MM.1S (cell line): ENCODE measurements around the gene CLASP1.

Experiments used
- DNase-seq: peaks from one replicate; pipeline ENCODE4 v3.0.0-alpha.2; 2015
- H2AFZ ChIP-seq: fragments of 300-600 bp; sonication (generic); 2 replicates; pipeline ENCODE4 v1.6.0; 2016; ENCODE audit warnings: antibody characterized with exemption, low read length
- H3F3A ChIP-seq: fragments of 300-600 bp; sonication (generic); 2 replicates; pipeline ENCODE4 v1.6.1; 2016; ENCODE audit warnings: mild to moderate bottlenecking, antibody characterized with exemption, low read length, moderate library complexity, mixed read lengths; ENCODE audit not compliant: insufficient read depth
- H3K27ac ChIP-seq: fragments of 300-600 bp; sonication (generic); 2 replicates; pipeline ENCODE4 v1.5.1; 2016; ENCODE audit warnings: mild to moderate bottlenecking, low read length
- H3K27me3 ChIP-seq: fragments of 300-600 bp; sonication (generic); replicated peaks from 2 replicates; pipeline ENCODE4 v1.6.0; 2016; ENCODE audit warnings: low read length; ENCODE audit not compliant: insufficient read depth
- H3K36me3 ChIP-seq: fragments of 300-600 bp; sonication (generic); replicated peaks from 2 replicates; pipeline ENCODE4 v1.6.1; 2016; ENCODE audit warnings: mild to moderate bottlenecking, low read length, mixed read lengths; ENCODE audit not compliant: insufficient read depth
- H3K4me1 ChIP-seq: fragments of 300-600 bp; sonication (generic); 2 replicates; pipeline ENCODE4 v1.6.1; 2016; ENCODE audit warnings: low read length, mixed read lengths
- H3K4me2 ChIP-seq: fragments of 300-600 bp; sonication (generic); 2 replicates; pipeline ENCODE4 v1.6.0; 2016; ENCODE audit warnings: low read depth, low read length
- H3K4me3 ChIP-seq: fragments of 300-600 bp; sonication (generic); 2 replicates; pipeline ENCODE4 v1.5.1; 2016; ENCODE audit warnings: low read length, mixed read lengths
- H3K79me2 ChIP-seq: fragments of 300-600 bp; sonication (generic); 2 replicates; pipeline ENCODE4 v1.6.1; 2016; ENCODE audit warnings: mixed run types, low read length, mixed read lengths
- H3K9ac ChIP-seq: fragments of 300-600 bp; sonication (generic); 2 replicates; pipeline ENCODE4 v1.6.1; 2016; ENCODE audit warnings: low read length, mixed read lengths
- H3K9me2 ChIP-seq: fragments of 300-600 bp; sonication (generic); replicated peaks from 2 replicates; pipeline ENCODE4 v1.6.1; 2016; ENCODE audit warnings: mild to moderate bottlenecking, low read length, mixed read lengths; ENCODE audit not compliant: insufficient read depth
- H3K9me3 ChIP-seq: fragments of 300-600 bp; sonication (generic); replicated peaks from 2 replicates; pipeline ENCODE4 v1.6.1; 2016; ENCODE audit warnings: mild to moderate bottlenecking, low read length, mixed read lengths; ENCODE audit not compliant: insufficient read depth
- H4K20me1 ChIP-seq: fragments of 300-600 bp; sonication (generic); 2 replicates; pipeline ENCODE4 v1.6.1; 2016; ENCODE audit warnings: mild to moderate bottlenecking, low read length, moderate library complexity, mixed read lengths; ENCODE audit not compliant: insufficient read depth
- CTCF ChIP-seq: fragments of 300-600 bp; sonication (generic); IDR thresholded peaks from 2 replicates; pipeline ENCODE4 v1.5.1; 2016; ENCODE audit warnings: antibody characterized with exemption, low read length, mixed read lengths
- EZH2 ChIP-seq: fragments of 300-600 bp; sonication (generic); optimal IDR thresholded peaks from 2 replicates; pipeline ENCODE3; 2017; ENCODE audit warnings: low read depth, mild to moderate bottlenecking, antibody characterized with exemption, low read length, mixed read lengths
- EZH2phosphoT487 ChIP-seq: fragments of 300-600 bp; sonication (generic); IDR thresholded peaks from 2 replicates; pipeline ENCODE4 v1.6.1; 2018; ENCODE audit warnings: antibody characterized with exemption, low read length

The CLASP1 gene

GRCh38 chr2:121297217-121297830, 351.9 kb downstream of the CLASP1 start:
- Histone ChIP-seq H3K4me3 (no peak overlapping the region), H3K36me3 (no peaks in the 10 kb centered on the region), H3K27me3 (no peaks in the 10 kb centered on the region), H4K20me1 (no peaks in the 10 kb centered on the region), H2AFZ (no peak overlapping the region), H3K4me1 (no peaks in the 10 kb centered on the region), H3K9me3 (no peaks in the 10 kb centered on the region), H3K27ac (no peak overlapping the region), H3K9me2 (no peaks in the 10 kb centered on the region), H3F3A (no peaks in the 10 kb centered on the region), H3K4me2 (no peak overlapping the region), H3K79me2 (no peaks in the 10 kb centered on the region), H3K9ac (no peak overlapping the region)
- TF ChIP-seq EZH2phosphoT487 (no peak), CTCF (peak; percentile 40), EZH2 (no peak)
- no peak for DNase-seq

GRCh38 chr2:121295911-121296650, 353.2 kb downstream of the CLASP1 start:
- no peaks in the 10 kb centered on the region for H3K27me3 ChIP-seq
- H3K4me1 ChIP-seq: no peaks in the 10 kb centered on the region
- H3K27ac ChIP-seq: no peak overlapping the region
- H3K79me2 ChIP-seq: no peaks in the 10 kb centered on the region
- no peaks in the 10 kb centered on the region for H3K9me2 ChIP-seq
- H4K20me1 ChIP-seq: no peaks in the 10 kb centered on the region
- no peak for DNase-seq
- no peaks in the 10 kb centered on the region for H3F3A ChIP-seq
- TF ChIP-seq EZH2 (no peak), CTCF (no peak), EZH2phosphoT487 (no peak)
- H3K36me3 ChIP-seq: no peaks in the 10 kb centered on the region
- no peak overlapping the region for H2AFZ ChIP-seq
- no peak overlapping the region for H3K9ac ChIP-seq
- H3K4me3 ChIP-seq: no peak overlapping the region
- H3K4me2 ChIP-seq: no peak overlapping the region
- H3K9me3 ChIP-seq: no peaks in the 10 kb centered on the region

GRCh38 chr2:121294881-121295840, 354.1 kb downstream of the CLASP1 start:
- no peaks in the 10 kb centered on the region for H3K27me3 ChIP-seq
- H3K4me2 ChIP-seq: no peak overlapping the region
- no peaks in the 10 kb centered on the region for H4K20me1 ChIP-seq
- no peak overlapping the region for H3K4me3 ChIP-seq
- no peaks in the 10 kb centered on the region for H3K9me2 ChIP-seq
- no peak overlapping the region for H3K27ac ChIP-seq
- H3K79me2 ChIP-seq: no peaks in the 10 kb centered on the region
- no peak overlapping the region for H3K9ac ChIP-seq
- no peak for DNase-seq
- no peak overlapping the region for H2AFZ ChIP-seq
- no peaks in the 10 kb centered on the region for H3F3A ChIP-seq
- no peaks in the 10 kb centered on the region for H3K36me3 ChIP-seq
- H3K4me1 ChIP-seq: no peaks in the 10 kb centered on the region
- H3K9me3 ChIP-seq: no peaks in the 10 kb centered on the region
- TF ChIP-seq EZH2phosphoT487: no peak
- no peak for TF ChIP-seq CTCF
- TF ChIP-seq EZH2: no peak
